ENCODE measurements around the gene CREB5.

Gene CREB5

GRCh38 chr7:28836716-28837115 lies 424.4 kb downstream of the CREB5 start:
- no peak for DNase-seq

- DNase-seq, result no peak
Observed at GRCh38 chr7:28837216-28837615, 424.9 kb downstream of the CREB5 start.

GRCh38 chr7:28840592-28840995 lies 428.3 kb downstream of the CREB5 start:
- DNase-seq, result no peak

- no peak for DNase-seq
Observed at GRCh38 chr7:28841766-28842165, 429.4 kb downstream of the CREB5 start.

- DNase-seq, result no peak
Observed at GRCh38 chr7:28842769-28843295, 430.5 kb downstream of the CREB5 start.

- no peak for DNase-seq
Observed at GRCh38 chr7:28845106-28845505, 432.8 kb downstream of the CREB5 start.

- DNase-seq, result no peak
Observed at GRCh38 chr7:28847176-28847575, 434.9 kb downstream of the CREB5 start.

- DNase-seq, result no peak
Observed at GRCh38 chr7:28847681-28848080, 435.4 kb downstream of the CREB5 start.

GRCh38 chr7:28848906-28849305 lies 436.6 kb downstream of the CREB5 start:
- DNase-seq, result no peak

GRCh38 chr7:28850699-28851098 lies 438.4 kb downstream of the CREB5 start:
- no peak for DNase-seq

GRCh38 chr7:28853150-28853549 lies 440.8 kb downstream of the CREB5 start:
- DNase-seq, result no peak

GRCh38 chr7:28853834-28854749 lies 441.8 kb downstream of the CREB5 start:
- DNase-seq, result peak; percentile 61 to 71

GRCh38 chr7:28854750-28855074 lies 442.4 kb downstream of the CREB5 start:
- no peak for DNase-seq

GRCh38 chr7:28855538-28856217 lies 443.4 kb downstream of the CREB5 start:
- no peak for DNase-seq

- no peak for DNase-seq
Observed at GRCh38 chr7:28856656-28857055, 444.3 kb downstream of the CREB5 start.

- DNase-seq, result no peak
Observed at GRCh38 chr7:28858206-28858605, 445.9 kb downstream of the CREB5 start.

GRCh38 chr7:28858895-28859294 lies 446.6 kb downstream of the CREB5 start:
- no peak for DNase-seq

GRCh38 chr7:28861825-28862224 lies 449.5 kb downstream of the CREB5 start:
- no peak for DNase-seq

- no peak for DNase-seq
Observed at GRCh38 chr7:28862595-28863272, 450.4 kb downstream of the CREB5 start.

- no peak for DNase-seq
Observed at GRCh38 chr7:28865601-28866144, 453.4 kb downstream of the CREB5 start.

GRCh38 chr7:28868712-28869111 lies 456.4 kb downstream of the CREB5 start:
- DNase-seq, result no peak

- DNase-seq, result no peak
Observed at GRCh38 chr7:28871077-28871476, 458.8 kb downstream of the CREB5 start.

- DNase-seq, result no peak
Observed at GRCh38 chr7:28871631-28872030, 459.3 kb downstream of the CREB5 start.

All from CD4-positive, alpha-beta T cell treated with Interferon alpha-2 for 1 hour (primary cell).